K562 (cell line): ENCODE data around the gene UFSP1.

ENCODE experiments used
- ATF3 ChIP-seq, 2 experiments: fragments of 450-650 bp in 1 of 2; sonication (generic) in 1 of 2; formaldehyde crosslinking in 1 of 2; IDR thresholded peaks in 1 of 2; conservative IDR thresholded peaks in 1 of 2; 2 replicates each; pipeline versions ENCODE4 v1.6.1 to v1.8.1; 2016 to 2023; ENCODE audit warnings: mild to moderate bottlenecking in 2 of 2, moderate library complexity in 2 of 2, inconsistent platforms in 1 of 2, missing genetic modification reagents in 1 of 2
- EZH2 ChIP-seq: IDR thresholded peaks from 2 replicates; pipeline ENCODE4 v1.6.1; 2012; ENCODE audit warnings: low read depth, mild to moderate bottlenecking, inconsistent platforms, low read length, borderline replicate concordance
- GATA2 ChIP-seq: sonication (generic); formaldehyde crosslinking; IDR thresholded peaks from 2 replicates; pipeline ENCODE4 v1.4.0; 2020; ENCODE audit warnings: mild to moderate bottlenecking, missing genetic modification reagents
- JUN ChIP-seq, 2 experiments: sonication (generic) in 1 of 2; formaldehyde crosslinking in 1 of 2; IDR thresholded peaks; 2 replicates each; pipeline versions ENCODE4 v1.6.1 to v1.8.0; 2012 to 2022; ENCODE audit warnings: borderline replicate concordance in 2 of 2, mild to moderate bottlenecking in 2 of 2, improper control_type of control experiment in 1 of 2, low read depth in 1 of 2, low read length in 1 of 2, missing genetic modification reagents in 1 of 2
- MBD1 ChIP-seq: fragments of 250-450 bp; sonication (Bioruptor Pico); IDR thresholded peaks from 2 replicates; pipeline ENCODE4 v1.8.0; 2022; ENCODE audit warnings: inconsistent platforms
- MEF2D ChIP-seq: conservative IDR thresholded peaks from 2 replicates; pipeline ENCODE4 v1.6.1; 2016; ENCODE audit warnings: low read depth, missing genetic modification characterization, missing compliant biosample characterization
- NR0B1 ChIP-seq: fragments of 450-650 bp; IDR thresholded peaks from one replicate; pipeline ENCODE4 v1.6.1; 2018; ENCODE audit warnings: mild to moderate bottlenecking, moderate library complexity; ENCODE audit not compliant: partially characterized antibody
- ZNF133 ChIP-seq: fragments of 250-450 bp; sonication (Bioruptor Pico); IDR thresholded peaks from 2 replicates; pipeline ENCODE4 v1.4.0; 2020; ENCODE audit warnings: mild to moderate bottlenecking
- ZSCAN32 ChIP-seq: fragments of 450-650 bp; formaldehyde crosslinking; IDR thresholded peaks from 2 replicates; pipeline ENCODE4 v1.4.0; 2020; ENCODE audit warnings: mild to moderate bottlenecking, moderate library complexity
- TF ChIP-seq, protein P1 (sequence below), 2 experiments: IDR thresholded peaks; 2 replicates each; pipeline ENCODE4 v1.6.1; 2011; ENCODE audit warnings: borderline replicate concordance in 1 of 2, control low read depth in 1 of 2, low read depth in 1 of 2, low read length in 1 of 2, mild to moderate bottlenecking in 1 of 2, mixed read lengths in 1 of 2, moderate library complexity in 1 of 2; ENCODE audit not compliant: insufficient read depth in 1 of 2, insufficient read length in 1 of 2, poor library complexity in 1 of 2, severe bottlenecking in 1 of 2; ENCODE audit errors: extremely low read depth in 1 of 2

DNA sequence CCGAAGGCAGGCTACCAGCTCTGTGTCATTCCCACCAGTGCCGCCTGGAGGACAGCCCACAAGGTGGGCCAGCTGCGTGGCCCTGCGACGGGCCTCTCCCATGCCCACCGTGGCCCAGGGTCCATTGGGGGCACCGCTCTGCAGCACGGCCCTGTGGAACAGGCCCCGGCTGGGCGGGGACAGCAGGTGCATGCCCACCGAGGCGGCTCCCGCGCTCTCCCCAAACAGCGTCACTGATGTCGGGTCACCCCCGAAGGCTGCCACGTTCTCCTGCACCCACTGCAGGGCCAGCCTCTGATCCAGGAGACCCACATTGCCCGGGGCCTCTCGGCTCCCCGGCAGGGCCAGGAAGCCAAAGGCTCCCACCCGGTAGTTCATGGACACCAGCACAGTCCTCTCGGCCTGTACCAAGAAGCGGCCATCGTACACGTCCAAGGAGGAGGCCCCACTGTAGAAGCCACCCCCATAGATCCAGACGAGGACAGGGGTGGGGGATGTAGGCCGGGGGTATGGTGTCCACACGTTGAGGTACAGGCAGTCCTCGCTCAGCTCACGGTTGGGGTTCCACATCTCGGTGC lies 3.9 kb upstream of the UFSP1 start:
- TF ChIP-seq ZNF133 (CRISPR knock-in tag) = no peak
- TF ChIP-seq MBD1 (CRISPR knock-in tag) = no peak
- no peak for TF ChIP-seq NR0B1
- TF ChIP-seq GATA2 (CRISPR knock-in tag) = no peak
- no peak for TF ChIP-seq EZH2
- no peak for TF ChIP-seq ATF3 (IDR thresholded peaks at IDR 0.05)
- no peak for TF ChIP-seq ATF3 (CRISPR knock-in tag; conservative IDR thresholded peaks at IDR 0.05)
- no peak for TF ChIP-seq ZSCAN32 (CRISPR knock-in tag)
- TF ChIP-seq, protein P1, sequence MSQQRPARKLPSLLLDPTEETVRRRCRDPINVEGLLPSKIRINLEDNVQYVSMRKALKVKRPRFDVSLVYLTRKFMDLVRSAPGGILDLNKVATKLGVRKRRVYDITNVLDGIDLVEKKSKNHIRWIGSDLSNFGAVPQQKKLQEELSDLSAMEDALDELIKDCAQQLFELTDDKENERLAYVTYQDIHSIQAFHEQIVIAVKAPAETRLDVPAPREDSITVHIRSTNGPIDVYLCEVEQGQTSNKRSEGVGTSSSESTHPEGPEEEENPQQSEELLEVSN (IDR thresholded peaks at IDR 0.05; ENCODE audit: borderline replicate concordance in 1 of 2, extremely low read depth in 1 of 2, insufficient read depth in 1 of 2, insufficient read length in 1 of 2, low read depth in 1 of 2, low read length in 1 of 2, poor library complexity in 1 of 2, severe bottlenecking in 1 of 2) = no peak
- no peak for TF ChIP-seq MEF2D (tag)
- no peak for TF ChIP-seq JUN (IDR thresholded peaks at IDR 0.05; ENCODE audit: borderline replicate concordance, low read depth, low read length)
- no peak for TF ChIP-seq JUN (CRISPR knock-in tag; IDR thresholded peaks at IDR 0.05; ENCODE audit: borderline replicate concordance)
